G401.6 (cell line): Measurements from ENCODE around the gene UROC1.

Experiments
- FAIRE-seq: peaks from 2 replicates; lab custom pipeline; 2012; peaks lifted over from hg19 to GRCh38; lab: Jason Lieb, UNC

Gene UROC1

GRCh38 chr3:126439968-126440708 is 77.4 kb downstream of the UROC1 start:
- FAIRE-seq, result no peak

GRCh38 chr3:126439346-126439967 is 78.1 kb downstream of the UROC1 start:
- FAIRE-seq, result no peak

- no peak for FAIRE-seq
These were observed 78.8 kb downstream of the UROC1 start for GRCh38 chr3:126438746-126439145.

- FAIRE-seq, result no peak
These were observed 79.4 kb downstream of the UROC1 start for GRCh38 chr3:126438186-126438585.

- FAIRE-seq, result no peak
These were observed 80.5 kb downstream of the UROC1 start for GRCh38 chr3:126436826-126437717.

GRCh38 chr3:126435456-126436315 is 81.9 kb downstream of the UROC1 start:
- FAIRE-seq, result no peak

- no peak for FAIRE-seq
These were observed 82.6 kb downstream of the UROC1 start for GRCh38 chr3:126434931-126435411.

- FAIRE-seq, result no peak
These were observed 83.3 kb downstream of the UROC1 start for GRCh38 chr3:126434264-126434590.

GRCh38 chr3:126433496-126434263 is 83.9 kb downstream of the UROC1 start:
- no peak for FAIRE-seq

- FAIRE-seq, result no peak
These were observed 84.5 kb downstream of the UROC1 start for GRCh38 chr3:126433105-126433430.

GRCh38 chr3:126432361-126433104 is 85.0 kb downstream of the UROC1 start:
- no peak for FAIRE-seq
